Endothelial cell of umbilical vein (primary cell): ENCODE data around the gene SPATS1. TPM values are rescaled to one million over a fixed set of nuclear protein-coding genes. Genes with fewer than 3 reads are reported as not detected.
A peak's percentile ranks its signal among the peaks of the same experiment; 100 is the strongest.

Source experiments
- BruUV-seq: library from RNA; stranded (reverse); fragments of 400-500 nt; replicated peaks from 2 replicates; lab custom pipeline; 2021; lab: Mats Ljungman, UMichigan
- CTCF ChIA-PET: fragments of 300-600, 350-600 bp; sonication (Branson Sonifier 250); formaldehyde crosslinking; loops from one replicate; lab custom pipeline; 2021; ENCODE audit warnings: antibody characterized with exemption, inconsistent platforms; lab: Charles Lee
- POLR2A ChIA-PET: fragments of 300-600, 350-600 bp; sonication (Branson Sonifier 250); formaldehyde crosslinking; loops from one replicate; lab custom pipeline; 2021; ENCODE audit warnings: antibody characterized with exemption, inconsistent platforms; lab: Charles Lee
- DNase-seq: peaks from one replicate; pipeline ENCODE4 v3.0.0-alpha.2; 2011; ENCODE audit warnings: low read depth, low spot score
- FAIRE-seq: peaks from 2 replicates; lab custom pipeline; 2011; peaks lifted over from hg19 to GRCh38; lab: Jason Lieb, UNC
- H2AFZ ChIP-seq: 2 replicates; pipeline ENCODE4 v1.6.0; 2012; ENCODE audit warnings: low read depth, low read length, control low read depth, inconsistent platforms
- H3K27ac ChIP-seq: 2 replicates; pipeline ENCODE4 v1.5.1; 2011; ENCODE audit warnings: low read depth, mild to moderate bottlenecking, control low read depth, low read length, moderate library complexity; ENCODE audit not compliant: insufficient read depth
- H3K27me3 ChIP-seq, 2 experiments: 2 replicates each; pipeline versions ENCODE4 v1.6.0 to v1.6.1; 2011; ENCODE audit warnings: low read length in 2 of 2, mixed read lengths in 1 of 2; ENCODE audit not compliant: control insufficient read depth in 2 of 2, insufficient read depth in 2 of 2
- H3K36me3 ChIP-seq, 2 experiments: 2 replicates in 1 of 2; 3 replicates in 1 of 2; pipeline ENCODE4 v1.5.1; 2011; ENCODE audit warnings: low read length in 2 of 2, mild to moderate bottlenecking in 1 of 2, moderate library complexity in 1 of 2; ENCODE audit not compliant: control insufficient read depth in 2 of 2, insufficient read depth in 2 of 2; ENCODE audit errors: extremely low read depth in 1 of 2
- H3K4me1 ChIP-seq: 3 replicates; pipeline ENCODE4 v1.5.1; 2011; ENCODE audit warnings: mild to moderate bottlenecking, low read length; ENCODE audit not compliant: control insufficient read depth, insufficient read depth; ENCODE audit errors: extremely low read depth
- H3K4me2 ChIP-seq: 2 replicates; pipeline ENCODE4 v1.6.1; 2011; ENCODE audit warnings: low read length, control low read depth, mixed read lengths; ENCODE audit not compliant: insufficient read depth
- H3K4me3 ChIP-seq, 3 experiments: fragments of 200-600 bp in 1 of 3; sonication (generic), shearing (Covaris generic) in 1 of 3; replicated peaks in 1 of 3; 2 replicates each; pipeline ENCODE4 v1.5.1; 2011 to 2016; ENCODE audit warnings: control low read depth in 3 of 3, low read length in 3 of 3, mild to moderate bottlenecking in 2 of 3, inconsistent platforms in 1 of 3, low read depth in 1 of 3, moderate library complexity in 1 of 3; ENCODE audit not compliant: insufficient read depth in 1 of 3
- H3K79me2 ChIP-seq: 2 replicates; pipeline ENCODE4 v1.6.0; 2012; ENCODE audit warnings: low read length, inconsistent platforms; ENCODE audit not compliant: control insufficient read depth, insufficient read depth
- H3K9ac ChIP-seq: replicated peaks from 2 replicates; pipeline ENCODE3; 2011; ENCODE audit warnings: low read length, control low read depth; ENCODE audit not compliant: insufficient read depth; ENCODE audit errors: extremely low read depth
- H3K9me1 ChIP-seq: replicated peaks from 3 replicates; pipeline ENCODE4 v1.6.0; 2011; ENCODE audit warnings: mild to moderate bottlenecking, low read length; ENCODE audit not compliant: control insufficient read depth, insufficient read depth; ENCODE audit errors: extremely low read depth
- H3K9me3 ChIP-seq: replicated peaks from 2 replicates; pipeline ENCODE4 v1.5.1; 2012; ENCODE audit warnings: low read length, inconsistent platforms; ENCODE audit not compliant: control insufficient read depth, insufficient read depth
- H4K20me1 ChIP-seq: replicated peaks from 2 replicates; pipeline ENCODE3; 2011; ENCODE audit warnings: mild to moderate bottlenecking, low read length; ENCODE audit not compliant: control insufficient read depth, insufficient read depth; ENCODE audit errors: extremely low read depth
- EZH2 ChIP-seq: IDR thresholded peaks from 2 replicates; pipeline ENCODE4 v1.6.1; 2012; ENCODE audit warnings: borderline replicate concordance, low read depth, mild to moderate bottlenecking, moderate library complexity, low read length, inconsistent platforms; ENCODE audit not compliant: severe bottlenecking
- FOS ChIP-seq: IDR thresholded peaks from 2 replicates; pipeline ENCODE4 v1.6.1; 2011; ENCODE audit warnings: mild to moderate bottlenecking, low read length, moderate library complexity, borderline replicate concordance; ENCODE audit not compliant: insufficient read depth
- GATA2 ChIP-seq: IDR thresholded peaks from 2 replicates; pipeline ENCODE4 v1.7.0; 2011; ENCODE audit warnings: low read depth, mild to moderate bottlenecking, moderate library complexity, mixed read lengths, low read length; ENCODE audit not compliant: insufficient read length, insufficient read depth
- JUN ChIP-seq: IDR thresholded peaks from 2 replicates; pipeline ENCODE4 v1.6.1; 2011; ENCODE audit warnings: borderline replicate concordance, low read depth; ENCODE audit not compliant: insufficient read length, insufficient read depth
- MYC ChIP-seq: IDR thresholded peaks from one replicate; pipeline ENCODE4 v1.6.1; 2011; ENCODE audit warnings: mild to moderate bottlenecking, low read depth, low read length
- POLR2A ChIP-seq: IDR thresholded peaks from 2 replicates; pipeline ENCODE4 v1.6.1; 2012; ENCODE audit warnings: low read depth, mild to moderate bottlenecking, control low read depth, low read length
- POLR2AphosphoS5 ChIP-seq: IDR thresholded peaks from 2 replicates; pipeline ENCODE4 v1.6.1; 2012; ENCODE audit warnings: low read depth, mild to moderate bottlenecking, control low read depth, low read length, moderate library complexity; ENCODE audit not compliant: insufficient read depth
- dilution Hi-C: fragments of 300-500 bp; cut with MboI; formaldehyde crosslinking; loops from one replicate; pipeline ENCODE4 v1.15.0; 2019; ENCODE audit warnings: low sequenced_read_pairs; ENCODE audit not compliant: extremely low pct_ligation_motif_present
- intact Hi-C: fragments of 100-400 bp; cut with micrococcal nuclease; formaldehyde crosslinking; loops from one replicate; pipeline ENCODE4 v1.10.0; 2022
- polyA plus RNA-seq, 4 experiments: library from polyadenylated mRNA; depleted of rRNA in 3 of 4; stranded (reverse) in 3 of 4; unstranded in 1 of 4; fragments of >200 nt; gene quantifications; 2 replicates each; pipeline versions ENCODE4 v1.2.1 to v1.2.3, GENCODE V29; 2011 to 2012; ENCODE audit warnings: missing spikeins in 1 of 4
- total RNA-seq: library from RNA; stranded (reverse); gene quantifications from 2 replicates; pipeline ENCODE4 v1.2.3, GENCODE V29; 2021
- TF ChIP-seq, protein P1 (sequence below): IDR thresholded peaks from 2 replicates; pipeline ENCODE4 v1.6.1; 2011; ENCODE audit not compliant: insufficient read depth, insufficient read length
- TF ChIP-seq, protein P2 (sequence below), 2 donors: IDR thresholded peaks; 1 replicate in 1 of 2; 2 replicates in 1 of 2; pipeline ENCODE4 v1.5.1; 2011; ENCODE audit warnings: low read length in 2 of 2, mild to moderate bottlenecking in 2 of 2, moderate library complexity in 2 of 2, control low read depth in 1 of 2, inconsistent platforms in 1 of 2, low read depth in 1 of 2; ENCODE audit not compliant: insufficient read depth in 1 of 2; ENCODE audit errors: extremely low read depth in 1 of 2

The SPATS1 gene
- total and polyA plus RNA-seq, 2 donors (not counting 3 experiments of a cell fraction or from before 2014, with no cell fraction given), result not detected

DNA sequence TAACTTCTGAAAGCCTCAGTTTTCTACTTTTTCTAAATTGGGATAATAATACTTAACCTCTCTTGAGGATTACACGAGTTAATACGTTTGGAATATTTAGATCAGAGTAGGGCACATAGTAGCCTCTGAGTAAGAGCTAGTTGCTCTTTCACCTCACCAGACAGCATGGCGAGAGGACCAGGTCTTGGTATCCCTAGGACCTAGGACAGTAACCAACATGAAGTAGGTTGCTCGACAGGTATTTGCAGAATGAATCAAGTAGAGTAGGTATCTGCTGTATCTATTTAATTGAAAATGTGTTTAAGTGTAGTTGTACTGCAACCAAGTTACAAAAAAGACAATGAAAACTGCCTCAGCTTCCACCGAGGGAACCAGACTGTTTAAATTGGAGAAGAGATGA lies 46.4 kb downstream of the SPATS1 start:
- no peaks in the 10 kb centered on the region for H4K20me1 ChIP-seq
- no peak overlapping the region for H3K27ac ChIP-seq
- H3K9me3 ChIP-seq, result no peaks in the 10 kb centered on the region
- peaks cover 9 to 12% of the 10 kb centered on the region in 2 experiments for H3K36me3 ChIP-seq
- peak overlapping the region in 1 of 3 experiments; percentile 79 for H3K4me3 ChIP-seq
- H3K27me3 ChIP-seq, result no peaks in the 10 kb centered on the region
- CTCF ChIA-PET, result no interaction called here
- H3K9ac ChIP-seq, result peak overlapping the region; percentile 95
- H3K4me1 ChIP-seq, result peaks cover 22% of the 10 kb centered on the region
- H3K4me2 ChIP-seq, result peak overlapping the region; percentile 86
- BruUV-seq, result no TSS peak
- H3K9me1 ChIP-seq, result no peaks in the 10 kb centered on the region
- TF ChIP-seq EZH2 (no peak), FOS (no peak), GATA2 (no peak), POLR2A (no peak), MYC (no peak), JUN (no peak), POLR2AphosphoS5 (no peak)
- TF ChIP-seq, protein P1, sequence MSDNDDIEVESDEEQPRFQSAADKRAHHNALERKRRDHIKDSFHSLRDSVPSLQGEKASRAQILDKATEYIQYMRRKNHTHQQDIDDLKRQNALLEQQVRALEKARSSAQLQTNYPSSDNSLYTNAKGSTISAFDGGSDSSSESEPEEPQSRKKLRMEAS, result no peak
- TF ChIP-seq, protein P2, sequence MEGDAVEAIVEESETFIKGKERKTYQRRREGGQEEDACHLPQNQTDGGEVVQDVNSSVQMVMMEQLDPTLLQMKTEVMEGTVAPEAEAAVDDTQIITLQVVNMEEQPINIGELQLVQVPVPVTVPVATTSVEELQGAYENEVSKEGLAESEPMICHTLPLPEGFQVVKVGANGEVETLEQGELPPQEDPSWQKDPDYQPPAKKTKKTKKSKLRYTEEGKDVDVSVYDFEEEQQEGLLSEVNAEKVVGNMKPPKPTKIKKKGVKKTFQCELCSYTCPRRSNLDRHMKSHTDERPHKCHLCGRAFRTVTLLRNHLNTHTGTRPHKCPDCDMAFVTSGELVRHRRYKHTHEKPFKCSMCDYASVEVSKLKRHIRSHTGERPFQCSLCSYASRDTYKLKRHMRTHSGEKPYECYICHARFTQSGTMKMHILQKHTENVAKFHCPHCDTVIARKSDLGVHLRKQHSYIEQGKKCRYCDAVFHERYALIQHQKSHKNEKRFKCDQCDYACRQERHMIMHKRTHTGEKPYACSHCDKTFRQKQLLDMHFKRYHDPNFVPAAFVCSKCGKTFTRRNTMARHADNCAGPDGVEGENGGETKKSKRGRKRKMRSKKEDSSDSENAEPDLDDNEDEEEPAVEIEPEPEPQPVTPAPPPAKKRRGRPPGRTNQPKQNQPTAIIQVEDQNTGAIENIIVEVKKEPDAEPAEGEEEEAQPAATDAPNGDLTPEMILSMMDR (IDR thresholded peaks at IDR 0.05; ENCODE audit: extremely low read depth in 1 of 2, insufficient read depth in 1 of 2, low read depth in 1 of 2, low read length in 2 of 2), result no peak
- H2AFZ ChIP-seq, result no peak overlapping the region
- POLR2A ChIA-PET, result no interaction called here
- intact Hi-C loops (no loop called here), dilution Hi-C loops (no loop called here)
- no peak for DNase-seq
- peaks cover 34% of the 10 kb centered on the region for H3K79me2 ChIP-seq
- FAIRE-seq, result no peak
